HCT116 (cell line): ENCODE results near the gene GALK1. TPM values are rescaled to one million over a fixed set of nuclear protein-coding genes. Genes with fewer than 3 reads are reported as not detected.

Experiments
- ATAC-seq: fragments of 200-7000 bp; cut with Tn5 transposase; 2 replicates; pipeline ENCODE4 v1.9.1; 2020; ENCODE audit warnings: mild to moderate bottlenecking, moderate library complexity
- BruUV-seq: library from RNA; stranded (reverse); fragments of 400-500 nt; replicated peaks from 2 replicates; lab custom pipeline; 2021; lab: Mats Ljungman, UMichigan
- CTCF ChIA-PET: fragments of 300-600 bp; sonication (Branson Sonifier 250); formaldehyde crosslinking; loops from one replicate; lab custom pipeline; 2021; ENCODE audit warnings: antibody characterized with exemption; lab: Charles Lee
- POLR2A ChIA-PET: fragments of 300-600, 350-600 bp; sonication (Branson Sonifier 250); formaldehyde crosslinking; loops from one replicate; lab custom pipeline; 2021; ENCODE audit warnings: antibody characterized with exemption; lab: Charles Lee
- RAD21 ChIA-PET, 2 experiments: fragments of 300-600 bp; sonication (Branson Sonifier 250); formaldehyde crosslinking; loops; one replicate each; lab custom pipeline; 2023; ENCODE audit warnings: low total read pairs in 2 of 2; ENCODE audit not compliant: uncharacterized antibody in 2 of 2, unreplicated experiment in 2 of 2, low non-redundant PET in 1 of 2; lab: Charles Lee
- DNase-seq: peaks from one replicate; pipeline ENCODE4 v3.0.0-alpha.2; 2010; ENCODE audit warnings: low read depth, low spot score
- H2AFZ ChIP-seq: fragments of 200-600 bp; shearing (Covaris generic), sonication (generic); 2 replicates; pipeline ENCODE4 v1.6.1; 2017; ENCODE audit warnings: low read depth, mixed run types, mixed read lengths, antibody characterized with exemption, low read length; ENCODE audit not compliant: poor library complexity, severe bottlenecking
- H3K27ac ChIP-seq: 2 replicates; pipeline ENCODE4 v1.5.1; 2012; ENCODE audit warnings: low read depth, low read length
- H3K27me3 ChIP-seq: fragments of 200-600 bp; sonication (generic); 2 replicates; pipeline ENCODE4 v1.6.1; 2016; ENCODE audit warnings: mixed run types, low read length, mixed read lengths; ENCODE audit not compliant: insufficient read depth
- H3K36me3 ChIP-seq, 2 experiments: fragments of 200-500 bp in 1 of 2; fragments of 200-600 bp in 1 of 2; sonication (Bioruptor generic) in 1 of 2; sonication (generic) in 1 of 2; 2 replicates each; pipeline versions ENCODE4 v1.5.1 to v1.6.1; 2014 to 2016; ENCODE audit warnings: low read length in 2 of 2, inconsistent platforms in 1 of 2, mixed read lengths in 1 of 2, mixed run types in 1 of 2; ENCODE audit not compliant: insufficient read depth in 2 of 2, control insufficient read depth in 1 of 2
- H3K4me1 ChIP-seq, 2 experiments: fragments of 200-600 bp in 1 of 2; sonication (generic) in 1 of 2; 2 replicates each; pipeline versions ENCODE4 v1.5.1 to v1.6.1; 2012 to 2017; ENCODE audit warnings: low read length in 2 of 2, inconsistent platforms in 1 of 2, mild to moderate bottlenecking in 1 of 2, mixed read lengths in 1 of 2, mixed run types in 1 of 2, moderate library complexity in 1 of 2; ENCODE audit not compliant: insufficient read depth in 2 of 2, control insufficient read depth in 1 of 2
- H3K4me2 ChIP-seq: fragments of 200-600 bp; sonication (generic); 2 replicates; pipeline ENCODE4 v1.6.1; 2017; ENCODE audit warnings: mixed run types, low read length, mixed read lengths
- H3K4me3 ChIP-seq, 2 experiments: fragments of 200-600 bp in 1 of 2; sonication (generic) in 1 of 2; replicated peaks in 1 of 2; 2 replicates each; pipeline ENCODE4 v1.5.1; 2011 to 2016; ENCODE audit warnings: low read length in 2 of 2, control low read depth in 1 of 2, low read depth in 1 of 2, mild to moderate bottlenecking in 1 of 2, mixed read lengths in 1 of 2, mixed run types in 1 of 2
- H3K79me2 ChIP-seq: fragments of 200-600 bp; sonication (generic); 2 replicates; pipeline ENCODE4 v1.6.1; 2017; ENCODE audit warnings: mild to moderate bottlenecking, mixed run types, low read length, moderate library complexity, mixed read lengths; ENCODE audit not compliant: insufficient read depth
- H3K9ac ChIP-seq: fragments of 200-600 bp; sonication (generic); 2 replicates; pipeline ENCODE4 v1.6.1; 2016; ENCODE audit warnings: low read length, mixed read lengths
- H3K9me2 ChIP-seq: fragments of 200-600 bp; sonication (generic), shearing (Covaris generic); 2 replicates; pipeline ENCODE4 v1.6.1; 2017; ENCODE audit warnings: mixed run types, mild to moderate bottlenecking, moderate library complexity; ENCODE audit not compliant: insufficient read depth
- H3K9me3 ChIP-seq, 2 experiments: fragments of 200-500 bp in 1 of 2; fragments of 200-600 bp in 1 of 2; sonication (Bioruptor generic) in 1 of 2; sonication (generic) in 1 of 2; 2 replicates each; pipeline ENCODE4 v1.6.1; 2014 to 2017; ENCODE audit warnings: low read length in 2 of 2, mixed read lengths in 2 of 2, inconsistent platforms in 1 of 2, low read depth in 1 of 2, mild to moderate bottlenecking in 1 of 2, mixed run types in 1 of 2, moderate library complexity in 1 of 2; ENCODE audit not compliant: control insufficient read depth in 1 of 2, insufficient read depth in 1 of 2
- H4K20me1 ChIP-seq: fragments of 200-600 bp; sonication (generic), shearing (Covaris generic); 2 replicates; pipeline ENCODE4 v1.6.1; 2017; ENCODE audit warnings: mixed run types, mild to moderate bottlenecking, moderate library complexity; ENCODE audit not compliant: insufficient read depth
- ATF3 ChIP-seq: IDR thresholded peaks from 2 replicates; pipeline ENCODE4 v1.6.1; 2012
- CBX3 ChIP-seq: IDR thresholded peaks from 2 replicates; pipeline ENCODE4 v1.6.1; 2012; ENCODE audit warnings: low read depth
- CEBPB ChIP-seq: IDR thresholded peaks from 2 replicates; pipeline ENCODE4 v1.6.1; 2012; ENCODE audit warnings: low read depth
- CTCF ChIP-seq, 3 experiments: fragments of 200-600 bp in 1 of 3; sonication (generic) in 1 of 3; IDR thresholded peaks in 2 of 3; conservative IDR thresholded peaks in 1 of 3; 2 replicates each; pipeline ENCODE4 v1.5.1; 2012 to 2017; ENCODE audit warnings: low read depth in 2 of 3, low read length in 2 of 3, antibody characterized with exemption in 1 of 3, borderline replicate concordance in 1 of 3, control low read depth in 1 of 3, mild to moderate bottlenecking in 1 of 3, mixed read lengths in 1 of 3, mixed run types in 1 of 3, moderate library complexity in 1 of 3; ENCODE audit not compliant: insufficient read depth in 1 of 3
- EGR1 ChIP-seq: IDR thresholded peaks from 2 replicates; pipeline ENCODE4 v1.6.1; 2012; ENCODE audit warnings: low read depth
- ELF1 ChIP-seq: IDR thresholded peaks from 2 replicates; pipeline ENCODE4 v1.6.1; 2012; ENCODE audit warnings: low read depth, borderline replicate concordance
- EZH2 ChIP-seq: fragments of 200-600 bp; sonication (generic); IDR thresholded peaks from 2 replicates; pipeline ENCODE4 v1.6.1; 2017; ENCODE audit warnings: antibody characterized with exemption, mixed run types
- EZH2phosphoT487 ChIP-seq: fragments of 200-600 bp; IDR thresholded peaks from 2 replicates; pipeline ENCODE4 v1.6.1; 2018; ENCODE audit warnings: antibody characterized with exemption, borderline replicate concordance
- FOSL1 ChIP-seq: IDR thresholded peaks from 2 replicates; pipeline ENCODE4 v1.6.1; 2012; ENCODE audit warnings: low read depth
- JUND ChIP-seq: IDR thresholded peaks from 2 replicates; pipeline ENCODE4 v1.6.1; 2012
- POLR2A ChIP-seq: IDR thresholded peaks from 2 replicates; pipeline ENCODE4 v1.7.0; 2011; ENCODE audit warnings: borderline replicate concordance; ENCODE audit not compliant: insufficient read depth, insufficient read length; ENCODE audit errors: extremely low read depth
- RAD21 ChIP-seq: IDR thresholded peaks from 2 replicates; pipeline ENCODE4 v1.6.1; 2012; ENCODE audit warnings: low read depth, mild to moderate bottlenecking
- REST ChIP-seq: IDR thresholded peaks from 2 replicates; pipeline ENCODE4 v1.6.1; 2012; ENCODE audit warnings: low read depth
- SP1 ChIP-seq: IDR thresholded peaks from 2 replicates; pipeline ENCODE4 v1.6.1; 2012; ENCODE audit warnings: low read depth
- SRF ChIP-seq: IDR thresholded peaks from 2 replicates; pipeline ENCODE4 v1.6.1; 2012; ENCODE audit warnings: low read depth
- YY1 ChIP-seq: IDR thresholded peaks from 2 replicates; pipeline ENCODE4 v1.6.1; 2011; ENCODE audit warnings: low read length, low read depth, moderate library complexity, mild to moderate bottlenecking; ENCODE audit not compliant: insufficient replicate concordance; ENCODE audit errors: extremely low read depth
- ZFX ChIP-seq: fragments of 450-650 bp; IDR thresholded peaks from 2 replicates; pipeline ENCODE4 v1.6.1; 2017
- intact Hi-C: fragments of 100-400 bp; cut with micrococcal nuclease; formaldehyde crosslinking; loops from 2 replicates; pipeline ENCODE4 v1.10.0; 2022
- total RNA-seq: library from RNA; stranded (reverse); gene quantifications from one replicate; pipeline ENCODE4 v1.2.1, GENCODE V29; 2021; ENCODE audit not compliant: unreplicated experiment

GALK1 gene
- total RNA-seq, 1 experiment from 2014 or later, result 57.8 TPM

GRCh38 chr17:75733471-75733870 lies 31.5 kb downstream of the GALK1 start:
- Histone ChIP-seq H3K79me2 (peaks cover 3% of the 10 kb centered on the region; the same call in 1 of the 2 replicates), H3K36me3 (peaks cover 63 to 77% of the 10 kb centered on the region in 2 experiments), H3K9me2 (no peaks in the 10 kb centered on the region), H3K4me1 (no peaks in the 10 kb centered on the region; a peak in 1 of 4 replicates), H3K4me2 (no peak overlapping the region), H3K9ac (no peak overlapping the region), H2AFZ (no peak overlapping the region), H3K27me3 (no peaks in the 10 kb centered on the region), H3K4me3 (no peak overlapping the region), H3K9me3 (no peaks in the 10 kb centered on the region), H3K27ac (no peak overlapping the region), H4K20me1 (no peaks in the 10 kb centered on the region)
- ChIA-PET POLR2A (interaction anchor here (0.7 to 2.3 kb wide), 2 partner anchors 9 to 51 kb away, joined by 3 to 5 read pairs; no protein-coding TSS in a partner anchor), CTCF (no interaction called here), RAD21 (no interaction called here)
- intact Hi-C loops, result no loop called here
- no TSS peak for BruUV-seq
- no peak for TF ChIP-seq REST
- no peak for TF ChIP-seq JUND
- TF ChIP-seq RAD21, result no peak
- no peak for TF ChIP-seq ZFX
- TF ChIP-seq CTCF (IDR thresholded peaks at IDR 0.05 in 2 of 3, conservative IDR thresholded peaks at IDR 0.05 in 1 of 3; ENCODE audit: borderline replicate concordance in 1 of 3, insufficient read depth in 1 of 3, low read depth in 2 of 3, low read length in 2 of 3), result no peak
- TF ChIP-seq ELF1, result no peak
- TF ChIP-seq FOSL1, result no peak
- TF ChIP-seq YY1, result no peak
- no peak for TF ChIP-seq CEBPB
- no peak for TF ChIP-seq ATF3
- no peak for TF ChIP-seq EGR1
- no peak for TF ChIP-seq POLR2A
- TF ChIP-seq CBX3, result no peak
- TF ChIP-seq EZH2, result no peak
- TF ChIP-seq EZH2phosphoT487, result no peak
- no peak for TF ChIP-seq SP1
- TF ChIP-seq SRF, result no peak
- no peak for DNase-seq
- no peak for ATAC-seq
